Esophagus squamous epithelium (tissue), 5 donors: ENCODE data around the gene TSC22D3. TPM values are rescaled to one million over a fixed set of nuclear protein-coding genes. Genes with fewer than 3 reads are reported as not detected.

Experiments used
- DNase-seq: peaks from one replicate; lab custom pipeline; 2025; lab: John Stamatoyannopoulos, UW
- H3K27ac ChIP-seq, 4 donors: fragments of 200-600 bp; sonication (generic); one replicate each; pipeline ENCODE4 v1.5.1; 2016 to 2019; ENCODE audit warnings: mild to moderate bottlenecking in 1 of 4
- H3K27me3 ChIP-seq, 4 donors: fragments of 200-600 bp; sonication (generic); 1 replicate in 3 of 4; 2 replicates in 1 of 4; pipeline versions ENCODE4 v1.5.1 to v1.6.0; 2017 to 2021; ENCODE audit warnings: antibody characterized with exemption in 1 of 4
- H3K36me3 ChIP-seq, 3 donors: fragments of 200-600 bp; sonication (generic); one replicate each; pipeline ENCODE4 v1.5.1; 2016 to 2019
- H3K4me1 ChIP-seq, 3 donors: fragments of 200-600 bp; sonication (generic); one replicate each; pipeline ENCODE4 v1.5.1; 2017 to 2019
- H3K4me3 ChIP-seq, 4 donors: fragments of 200-600 bp; sonication (generic); 1 replicate in 3 of 4; 2 replicates in 1 of 4; pipeline ENCODE4 v1.5.1; 2016 to 2019; ENCODE audit warnings: mild to moderate bottlenecking in 2 of 4, moderate library complexity in 1 of 4
- H3K9me3 ChIP-seq, 3 donors: fragments of 200-600 bp; sonication (generic); one replicate each; pipeline ENCODE4 v1.5.1; 2016 to 2019
- POLR2A ChIP-seq, 4 donors: fragments of 450-650 bp; IDR thresholded peaks; one replicate each; pipeline ENCODE4 v1.6.1; 2017; ENCODE audit warnings: antibody characterized with exemption in 4 of 4, mild to moderate bottlenecking in 4 of 4, moderate library complexity in 3 of 4
- WGBS, 2 donors: methylation state at CpG; one replicate each; pipeline ENCODE4 v1.1.5; 2018; 5-methylcytosine and 5-hydroxymethylcytosine counted together
- intact Hi-C: fragments of 100-400 bp; cut with DNase I; formaldehyde crosslinking; loops from one replicate; pipeline ENCODE4 v1.15.0; 2022
- total RNA-seq, 4 donors: library from RNA; depleted of rRNA; stranded (reverse); fragments of >200 nt; gene quantifications; one replicate each; pipeline ENCODE4 v1.1.0, GENCODE V29; 2016
- TF ChIP-seq, protein P1 (sequence below), 6 experiments: fragments of 450-650 bp in 4 of 6; fragments of 200-600 bp in 2 of 6; sonication (generic) in 2 of 6; IDR thresholded peaks; one replicate each; pipeline ENCODE4 v1.5.1; 2016 to 2019; ENCODE audit warnings: antibody characterized with exemption in 6 of 6, mild to moderate bottlenecking in 4 of 6, moderate library complexity in 4 of 6
- donor health status: DM: yes; HTN: yes; CAD: no.

TSC22D3 gene
- total RNA-seq, 4 donors from 2014 or later, result 50.2 to 558 (median 140) TPM

DNA sequence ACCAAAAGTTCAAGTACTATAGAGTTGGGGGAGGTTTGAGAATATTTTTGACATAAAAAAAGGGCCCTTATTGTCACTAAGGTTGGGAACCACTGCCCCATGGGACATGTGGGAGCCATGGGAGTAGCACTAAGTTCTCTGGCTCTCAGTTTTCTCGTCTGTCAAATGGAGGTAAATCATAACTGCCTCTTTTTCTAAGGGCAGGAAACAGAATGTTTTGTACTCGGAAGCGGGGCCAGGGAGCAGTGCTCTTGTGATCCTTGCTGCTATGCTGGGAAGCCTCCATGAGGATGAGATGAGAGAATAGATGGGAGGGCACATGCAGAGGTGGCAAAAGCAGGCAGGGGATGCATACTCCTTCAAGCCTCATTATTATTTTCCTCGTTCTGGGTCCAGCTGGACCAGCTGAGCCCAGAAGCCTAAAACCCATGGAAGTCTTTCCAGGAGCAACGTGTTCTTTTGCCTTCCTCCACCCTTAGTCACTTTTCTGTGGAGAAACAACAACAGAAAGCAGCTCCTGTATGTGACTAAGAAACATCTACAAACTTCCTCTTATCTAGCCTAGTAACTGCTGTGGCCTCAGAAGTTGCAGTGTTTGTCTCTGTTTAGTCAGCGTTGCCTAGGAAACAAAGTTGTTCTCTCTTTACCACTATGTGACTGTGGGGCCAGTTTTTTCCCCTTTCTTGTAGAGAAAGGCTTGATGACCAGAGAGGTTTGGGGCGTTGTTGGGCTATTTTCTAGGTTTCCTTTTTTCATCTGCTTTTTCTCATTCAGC lies 64.8 kb downstream of the TSC22D3 start:
- peak; percentile 13 for DNase-seq
- H3K4me1 ChIP-seq, result peaks cover 0 to 58% (median 21%) of the 10 kb centered on the region in 3 donors

DNA sequence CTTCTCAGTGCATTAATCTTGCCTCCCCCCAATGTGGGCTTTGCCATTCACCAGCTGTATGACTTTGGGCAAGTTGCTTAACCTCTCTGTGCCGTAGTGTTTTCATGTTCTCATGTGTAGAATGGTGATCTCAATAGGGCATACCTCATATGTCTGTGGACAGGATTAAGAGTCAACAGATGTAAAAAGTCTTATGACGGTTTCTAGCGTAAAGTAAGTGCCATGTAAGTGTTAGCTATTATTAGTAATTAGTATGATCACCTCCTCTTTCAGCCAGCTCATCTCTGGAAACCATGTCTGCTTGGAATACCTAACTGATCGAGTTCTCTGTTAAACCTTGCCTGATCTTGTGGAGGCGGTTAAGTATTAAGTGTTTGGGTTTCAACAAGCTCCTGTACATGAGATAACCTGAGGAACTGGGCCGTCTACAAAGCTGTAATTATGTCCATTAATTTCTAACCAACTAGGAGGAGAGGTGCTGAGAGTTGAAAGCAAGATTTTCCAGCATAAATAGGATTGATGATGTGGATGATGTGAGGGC lies 66.3 kb downstream of the TSC22D3 start:
- 55 to 70% methylated on average over 5 to 6 of the region's 6 CpGs for WGBS, 2 donors

More for the DNA sequence above, 64.8 kb downstream of the TSC22D3 start:
- H3K27ac ChIP-seq, result peak overlapping the region; percentile 90 to 98 (median 95)
- peak overlapping the region in 1 of 4 donors; percentile 45 for H3K4me3 ChIP-seq
- 10 to 29% methylated on average over 6 to 7 of the region's 7 CpGs for WGBS, 2 donors
- peak in 2 of 4 donors; percentile 19 to 58 for TF ChIP-seq POLR2A (IDR thresholded peaks at IDR 0.05)
- TF ChIP-seq, protein P1, sequence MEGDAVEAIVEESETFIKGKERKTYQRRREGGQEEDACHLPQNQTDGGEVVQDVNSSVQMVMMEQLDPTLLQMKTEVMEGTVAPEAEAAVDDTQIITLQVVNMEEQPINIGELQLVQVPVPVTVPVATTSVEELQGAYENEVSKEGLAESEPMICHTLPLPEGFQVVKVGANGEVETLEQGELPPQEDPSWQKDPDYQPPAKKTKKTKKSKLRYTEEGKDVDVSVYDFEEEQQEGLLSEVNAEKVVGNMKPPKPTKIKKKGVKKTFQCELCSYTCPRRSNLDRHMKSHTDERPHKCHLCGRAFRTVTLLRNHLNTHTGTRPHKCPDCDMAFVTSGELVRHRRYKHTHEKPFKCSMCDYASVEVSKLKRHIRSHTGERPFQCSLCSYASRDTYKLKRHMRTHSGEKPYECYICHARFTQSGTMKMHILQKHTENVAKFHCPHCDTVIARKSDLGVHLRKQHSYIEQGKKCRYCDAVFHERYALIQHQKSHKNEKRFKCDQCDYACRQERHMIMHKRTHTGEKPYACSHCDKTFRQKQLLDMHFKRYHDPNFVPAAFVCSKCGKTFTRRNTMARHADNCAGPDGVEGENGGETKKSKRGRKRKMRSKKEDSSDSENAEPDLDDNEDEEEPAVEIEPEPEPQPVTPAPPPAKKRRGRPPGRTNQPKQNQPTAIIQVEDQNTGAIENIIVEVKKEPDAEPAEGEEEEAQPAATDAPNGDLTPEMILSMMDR (IDR thresholded peaks at IDR 0.05), result no peak
- H3K27me3 ChIP-seq, result no peaks in the 10 kb centered on the region
- intact Hi-C loops, result loop anchor here (5.0 kb wide), 1 partner anchor 34 kb away; no protein-coding TSS in a partner anchor
- peaks cover 0 to 27% (median 9%) of the 10 kb centered on the region in 3 donors for H3K36me3 ChIP-seq
- no peaks in the 10 kb centered on the region for H3K9me3 ChIP-seq

DNA sequence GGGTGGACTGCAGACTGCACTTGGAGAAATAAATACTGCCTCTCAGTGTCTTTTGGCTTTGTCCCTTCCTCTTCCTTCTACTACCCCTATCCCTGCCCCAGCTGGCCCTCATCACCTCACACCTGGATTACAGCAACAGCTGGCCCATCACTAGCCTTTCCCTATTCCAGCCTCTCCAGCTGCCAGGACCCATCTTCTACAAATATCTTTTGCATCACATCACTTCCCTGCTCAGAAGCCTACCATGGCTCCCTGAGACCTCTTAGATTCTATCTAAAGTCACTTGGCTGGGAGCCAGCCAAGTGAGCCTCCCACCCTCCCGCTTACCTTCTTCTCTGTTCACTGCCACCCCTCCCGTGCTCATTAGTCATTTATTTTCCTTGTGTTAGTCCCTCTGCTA lies 66.8 kb downstream of the TSC22D3 start:
- no peaks in the 10 kb centered on the region for H3K9me3 ChIP-seq
- peaks cover 0 to 8% (median 0%) of the 10 kb centered on the region in 3 donors for H3K36me3 ChIP-seq
- intact Hi-C loops, result no loop called here
- no peak for TF ChIP-seq POLR2A (IDR thresholded peaks at IDR 0.05)
- TF ChIP-seq, protein P1 (IDR thresholded peaks at IDR 0.05), result no peak
- peaks cover 0 to 40% (median 21%) of the 10 kb centered on the region in 3 donors for H3K4me1 ChIP-seq
- DNase-seq, result no peak
- WGBS, 2 donors, result 76 to 78% methylated on average over 2 of the region's 2 CpGs
- H3K27me3 ChIP-seq, result no peaks in the 10 kb centered on the region
- H3K27ac ChIP-seq, result no peak overlapping the region
- no peak overlapping the region for H3K4me3 ChIP-seq

More for the DNA sequence above, 66.3 kb downstream of the TSC22D3 start:
- H3K4me3 ChIP-seq, result no peak overlapping the region
- no peak for DNase-seq
- peak overlapping the region in 1 of 4 donors; percentile 90 for H3K27ac ChIP-seq
- TF ChIP-seq, protein P1 (IDR thresholded peaks at IDR 0.05), result no peak
- peaks cover 0 to 13% (median 0%) of the 10 kb centered on the region in 3 donors for H3K36me3 ChIP-seq
- no peaks in the 10 kb centered on the region for H3K27me3 ChIP-seq
- H3K9me3 ChIP-seq, result no peaks in the 10 kb centered on the region
- intact Hi-C loops, result no loop called here
- peaks cover 0 to 46% (median 21%) of the 10 kb centered on the region in 3 donors for H3K4me1 ChIP-seq

DNA sequence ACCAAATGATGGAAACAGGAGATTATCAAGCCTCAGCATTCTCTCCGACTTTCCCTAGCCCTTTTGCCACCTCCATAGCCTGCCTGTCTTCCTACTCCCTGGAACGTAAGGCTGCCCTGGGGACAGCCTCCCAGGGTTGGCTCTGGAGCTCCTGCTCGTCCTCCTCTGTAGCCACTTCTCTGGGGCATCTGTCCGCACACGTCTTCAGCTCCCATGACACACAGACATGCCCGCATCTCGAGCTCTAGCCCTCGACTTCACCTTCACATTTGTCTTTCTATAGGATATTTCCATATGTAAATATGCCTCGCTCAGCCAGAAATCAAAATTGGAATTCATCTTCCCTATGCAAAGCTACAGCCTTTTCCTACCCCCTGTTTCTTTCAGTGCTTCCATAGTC lies 67.7 kb downstream of the TSC22D3 start:
- Histone ChIP-seq H3K36me3 (no peaks in the 10 kb centered on the region), H3K9me3 (no peaks in the 10 kb centered on the region), H3K4me3 (no peak overlapping the region), H3K27me3 (no peaks in the 10 kb centered on the region), H3K4me1 (peaks cover 0 to 31% (median 21%) of the 10 kb centered on the region in 3 donors), H3K27ac (no peak overlapping the region)
- no peak for DNase-seq
- TF ChIP-seq POLR2A (IDR thresholded peaks at IDR 0.05), result no peak
- TF ChIP-seq, protein P1 (IDR thresholded peaks at IDR 0.05), result no peak
- 65 to 74% methylated on average over 7 to 9 of the region's 9 CpGs for WGBS, 2 donors
- intact Hi-C loops, result no loop called here

DNA sequence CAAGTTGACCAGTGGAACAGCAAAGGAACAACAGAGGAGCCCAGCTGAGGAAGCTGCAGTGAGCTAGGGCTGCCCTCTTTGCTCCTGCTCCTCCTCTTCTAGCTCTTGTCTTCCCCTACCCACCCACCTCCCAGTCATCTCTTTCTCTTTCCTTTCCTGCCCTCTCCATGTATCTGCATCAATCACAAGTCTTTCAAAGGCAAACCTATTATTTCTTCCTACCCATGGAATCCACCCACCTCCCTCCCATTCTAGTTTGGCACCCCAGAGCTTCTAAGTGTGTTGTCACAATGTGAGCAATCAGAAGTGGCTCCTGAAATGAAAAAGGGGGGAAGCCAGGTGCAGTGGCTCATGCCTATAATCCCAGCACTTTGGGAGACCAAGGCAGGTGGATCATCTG lies 69.3 kb downstream of the TSC22D3 start:
- DNase-seq, result no peak
- Histone ChIP-seq H3K4me1 (peaks cover 0 to 25% (median 21%) of the 10 kb centered on the region in 3 donors), H3K9me3 (no peaks in the 10 kb centered on the region), H3K36me3 (no peaks in the 10 kb centered on the region), H3K4me3 (no peak overlapping the region), H3K27ac (no peak overlapping the region), H3K27me3 (no peaks in the 10 kb centered on the region)
- TF ChIP-seq POLR2A (IDR thresholded peaks at IDR 0.05), result no peak
- TF ChIP-seq, protein P1 (IDR thresholded peaks at IDR 0.05), result no peak
- intact Hi-C loops, result no loop called here
